KMS-11 (cell line): ENCODE results near the gene GPR162.

Experiments
- H2AFZ ChIP-seq: fragments of 200-600 bp; sonication (generic); 2 replicates; pipeline ENCODE4 v1.6.1; 2016; ENCODE audit warnings: antibody characterized with exemption, mixed run types, low read depth
- H3K27ac ChIP-seq: fragments of 200-600 bp; sonication (generic); 2 replicates; pipeline ENCODE4 v1.6.1; 2016; ENCODE audit warnings: mild to moderate bottlenecking, mixed run types
- H3K27me3 ChIP-seq: fragments of 200-600 bp; sonication (generic); 2 replicates; pipeline ENCODE4 v1.6.1; 2017; ENCODE audit warnings: mild to moderate bottlenecking, low read depth, mixed run types, moderate library complexity; ENCODE audit not compliant: insufficient read depth
- H3K36me3 ChIP-seq: fragments of 200-600 bp; sonication (generic); 2 replicates; pipeline ENCODE4 v1.6.1; 2017; ENCODE audit warnings: mild to moderate bottlenecking, mixed run types; ENCODE audit not compliant: insufficient read depth
- H3K4me1 ChIP-seq: fragments of 200-600 bp; sonication (generic); 2 replicates; pipeline ENCODE4 v1.6.1; 2016; ENCODE audit warnings: mild to moderate bottlenecking, low read depth, mixed run types; ENCODE audit not compliant: poor library complexity, severe bottlenecking
- H3K4me2 ChIP-seq: fragments of 200-600 bp; sonication (generic); 2 replicates; pipeline ENCODE4 v1.7.0; 2016; ENCODE audit warnings: mild to moderate bottlenecking, mixed run types
- H3K4me3 ChIP-seq: fragments of 200-600 bp; sonication (generic); IDR thresholded peaks from 2 replicates; pipeline ENCODE4 v1.6.1; 2017; ENCODE audit warnings: low read depth, low read length, mixed read lengths; ENCODE audit not compliant: insufficient read depth
- H3K79me2 ChIP-seq: fragments of 200-600 bp; sonication (generic); 2 replicates; pipeline ENCODE4 v1.6.1; 2016; ENCODE audit warnings: low read depth, mixed run types; ENCODE audit not compliant: insufficient read depth
- H3K9ac ChIP-seq: fragments of 200-600 bp; sonication (generic); 2 replicates; pipeline ENCODE4 v1.6.1; 2016; ENCODE audit warnings: mild to moderate bottlenecking, mixed run types
- H4K20me1 ChIP-seq: fragments of 200-600 bp; sonication (generic); 2 replicates; pipeline ENCODE4 v1.6.1; 2016; ENCODE audit warnings: mild to moderate bottlenecking, mixed run types; ENCODE audit not compliant: insufficient read depth
- TF ChIP-seq, protein P1 (sequence below): fragments of 200-600 bp; sonication (generic); conservative IDR thresholded peaks from 2 replicates; pipeline ENCODE4 v1.6.1; 2017; ENCODE audit warnings: low read depth, mild to moderate bottlenecking, antibody characterized with exemption, low read length, moderate library complexity, mixed read lengths

The GPR162 gene

DNA sequence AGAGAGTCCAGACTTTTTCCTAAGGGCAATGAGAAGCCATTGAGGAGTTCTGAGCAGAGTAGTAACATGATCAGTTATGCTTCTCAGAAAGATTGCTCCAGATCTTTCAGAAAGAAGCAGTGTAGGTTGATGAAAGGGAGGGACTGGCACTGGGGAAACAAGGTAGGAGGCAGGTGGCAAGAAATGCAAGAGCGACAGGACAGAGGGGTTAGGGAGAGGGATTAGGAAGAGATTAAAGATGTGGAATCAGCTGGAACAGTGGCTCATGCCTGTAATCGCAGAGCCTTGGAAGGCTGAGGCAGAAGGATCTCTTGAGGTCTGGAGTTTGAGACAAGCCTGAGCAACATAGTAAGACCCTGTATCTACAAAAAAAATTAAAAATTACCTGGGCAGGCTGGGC lies 26.1 kb downstream of the GPR162 start:
- no peak overlapping the region for H3K4me3 ChIP-seq
- no peak overlapping the region for H2AFZ ChIP-seq
- H3K4me2 ChIP-seq: no peak overlapping the region
- H3K9ac ChIP-seq: no peak overlapping the region
- H4K20me1 ChIP-seq: no peaks in the 10 kb centered on the region
- peaks cover 19% of the 10 kb centered on the region for H3K79me2 ChIP-seq
- no peaks in the 10 kb centered on the region for H3K27me3 ChIP-seq
- no peak overlapping the region for H3K27ac ChIP-seq
- TF ChIP-seq, protein P1, sequence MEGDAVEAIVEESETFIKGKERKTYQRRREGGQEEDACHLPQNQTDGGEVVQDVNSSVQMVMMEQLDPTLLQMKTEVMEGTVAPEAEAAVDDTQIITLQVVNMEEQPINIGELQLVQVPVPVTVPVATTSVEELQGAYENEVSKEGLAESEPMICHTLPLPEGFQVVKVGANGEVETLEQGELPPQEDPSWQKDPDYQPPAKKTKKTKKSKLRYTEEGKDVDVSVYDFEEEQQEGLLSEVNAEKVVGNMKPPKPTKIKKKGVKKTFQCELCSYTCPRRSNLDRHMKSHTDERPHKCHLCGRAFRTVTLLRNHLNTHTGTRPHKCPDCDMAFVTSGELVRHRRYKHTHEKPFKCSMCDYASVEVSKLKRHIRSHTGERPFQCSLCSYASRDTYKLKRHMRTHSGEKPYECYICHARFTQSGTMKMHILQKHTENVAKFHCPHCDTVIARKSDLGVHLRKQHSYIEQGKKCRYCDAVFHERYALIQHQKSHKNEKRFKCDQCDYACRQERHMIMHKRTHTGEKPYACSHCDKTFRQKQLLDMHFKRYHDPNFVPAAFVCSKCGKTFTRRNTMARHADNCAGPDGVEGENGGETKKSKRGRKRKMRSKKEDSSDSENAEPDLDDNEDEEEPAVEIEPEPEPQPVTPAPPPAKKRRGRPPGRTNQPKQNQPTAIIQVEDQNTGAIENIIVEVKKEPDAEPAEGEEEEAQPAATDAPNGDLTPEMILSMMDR: no peak
- H3K36me3 ChIP-seq: no peaks in the 10 kb centered on the region
- peaks cover 13% of the 10 kb centered on the region for H3K4me1 ChIP-seq

DNA sequence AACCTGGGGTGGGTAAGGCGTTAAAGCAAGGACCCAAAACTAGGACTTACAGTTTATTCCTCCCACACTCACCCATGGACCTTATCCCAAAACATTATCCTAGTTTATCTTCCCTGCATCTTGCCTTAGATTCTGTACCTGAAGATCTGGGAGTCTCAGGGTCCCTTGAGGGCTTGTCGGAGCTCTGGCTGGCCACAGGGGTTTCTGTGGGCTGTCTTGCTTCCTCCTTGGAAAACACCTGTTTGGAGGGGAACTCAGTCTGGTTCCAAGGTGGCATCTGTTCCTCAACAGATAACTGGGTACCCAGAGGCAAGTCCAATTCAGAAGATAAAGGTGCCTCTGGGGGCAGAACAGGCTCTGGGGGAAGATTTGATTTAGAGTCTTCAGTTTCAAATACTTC lies 27.8 kb downstream of the GPR162 start:
- Histone ChIP-seq H4K20me1 (no peaks in the 10 kb centered on the region), H3K4me2 (peak overlapping the region; percentile 95; the same call in 1 of the 2 replicates), H3K27me3 (no peaks in the 10 kb centered on the region), H3K9ac (no peak overlapping the region), H3K36me3 (no peaks in the 10 kb centered on the region), H3K4me1 (peaks cover 23% of the 10 kb centered on the region), H3K79me2 (peaks cover 27% of the 10 kb centered on the region), H2AFZ (no peak overlapping the region), H3K4me3 (no peak overlapping the region), H3K27ac (no peak overlapping the region)
- TF ChIP-seq, protein P1: no peak

DNA sequence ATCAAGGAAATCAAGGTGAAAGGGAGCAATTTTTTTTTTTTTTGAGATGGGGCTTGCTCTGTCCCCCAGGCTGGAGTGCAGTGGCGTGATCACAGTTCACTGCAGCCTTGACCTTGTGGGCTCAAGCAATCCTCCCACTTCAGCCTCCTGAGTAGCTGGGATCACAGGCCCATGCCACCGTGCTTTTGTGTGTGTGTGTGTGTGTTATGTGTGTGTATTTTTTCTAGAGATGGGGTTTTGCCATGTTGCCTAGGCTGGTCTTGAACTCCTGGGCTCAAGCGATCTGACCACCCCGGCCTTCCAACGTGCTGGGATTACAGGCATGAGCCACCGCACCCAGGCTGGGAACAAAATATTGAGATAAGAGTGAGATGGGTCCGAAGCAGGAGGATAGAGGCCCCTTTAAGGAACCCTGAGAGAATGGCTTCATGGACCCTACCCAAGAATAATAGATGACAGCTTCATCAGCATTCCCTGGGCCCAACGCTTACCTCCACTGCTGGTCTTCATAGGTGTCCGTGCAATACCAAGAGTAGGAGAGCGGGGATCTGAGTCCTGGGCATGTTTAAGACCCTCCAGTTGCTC lies 28.4 kb downstream of the GPR162 start:
- peak overlapping the region; percentile 95 for H3K4me2 ChIP-seq
- peaks cover 29% of the 10 kb centered on the region for H3K4me1 ChIP-seq
- no peak overlapping the region for H2AFZ ChIP-seq
- H3K4me3 ChIP-seq: no peak overlapping the region
- peak overlapping the region; percentile 18; the same call in 1 of the 2 replicates for H3K9ac ChIP-seq
- no peaks in the 10 kb centered on the region for H3K27me3 ChIP-seq
- H4K20me1 ChIP-seq: no peaks in the 10 kb centered on the region
- H3K36me3 ChIP-seq: no peaks in the 10 kb centered on the region
- peaks cover 34% of the 10 kb centered on the region for H3K79me2 ChIP-seq
- H3K27ac ChIP-seq: no peak overlapping the region
- TF ChIP-seq, protein P1: no peak

DNA sequence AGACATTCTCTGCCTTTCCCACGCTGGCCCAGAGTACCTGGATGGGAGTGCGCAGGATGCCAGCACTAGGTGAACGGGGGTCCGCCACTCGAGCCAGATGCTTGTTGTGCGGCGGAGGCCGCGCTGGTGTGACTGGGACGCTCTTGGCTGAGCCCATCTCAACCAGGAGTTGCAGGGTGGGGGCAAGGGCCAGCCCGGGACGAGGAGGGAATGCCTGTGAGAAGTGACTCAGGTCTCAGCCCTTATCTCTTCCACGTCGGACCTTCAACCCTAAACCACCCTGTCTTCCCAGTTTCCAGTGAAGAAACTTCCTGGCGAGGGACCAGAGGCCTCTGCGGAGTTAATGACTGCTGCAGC lies 29.2 kb downstream of the GPR162 start:
- Histone ChIP-seq H3K4me1 (peaks cover 29% of the 10 kb centered on the region), H3K79me2 (peaks cover 40% of the 10 kb centered on the region), H4K20me1 (no peaks in the 10 kb centered on the region), H3K9ac (peak overlapping the region; percentile 18; the same call in 1 of the 2 replicates), H3K4me2 (peak overlapping the region; percentile 95), H3K36me3 (no peaks in the 10 kb centered on the region), H2AFZ (peak overlapping the region; percentile 59; the same call in 1 of the 2 replicates), H3K27ac (no peak overlapping the region), H3K4me3 (no peak overlapping the region), H3K27me3 (no peaks in the 10 kb centered on the region)
- TF ChIP-seq, protein P1: no peak
